Measurements from ENCODE around the gene AP4M1. TPM values are rescaled to one million over a fixed set of nuclear protein-coding genes. Genes with fewer than 3 reads are reported as not detected.
A peak's percentile ranks its signal among the peaks of the same experiment; 100 is the strongest.

The AP4M1 gene
- total and polyA plus RNA-seq, 9 of the 15 experiments (the other 6 are each of a cell fraction or from before 2014, with no cell fraction given), result 1.3 to 30.9 (median 14.1) TPM

- 0 out of 2 replicates have a peak, but pooled peaks have one; percentile 8 for TF ChIP-seq THAP7 (CRISPR knock-in tag; IDR thresholded peaks at IDR 0.05)
- TF ChIP-seq NFIC (IDR thresholded peaks at IDR 0.05), result peak; percentile 88
- TF ChIP-seq ETV5 (CRISPR knock-in tag; IDR thresholded peaks at IDR 0.05; ENCODE audit: low read depth), result 0 out of 2 replicates have a peak, but pooled peaks have one; percentile 71
- TF ChIP-seq ZNF740 (CRISPR knock-in tag; IDR thresholded peaks at IDR 0.05), result 0 out of 2 replicates have a peak, but pooled peaks have one; percentile 33
- no peak for TF ChIP-seq ZNF740 (tag; IDR thresholded peaks at IDR 0.05)
- no peak for TF ChIP-seq ZNF277 (CRISPR knock-in tag; IDR thresholded peaks at IDR 0.05; ENCODE audit: borderline replicate concordance)
- peak; percentile 64 for TF ChIP-seq ZNF589 (CRISPR knock-in tag; IDR thresholded peaks at IDR 0.05; ENCODE audit: low read depth)
- TF ChIP-seq ERF (CRISPR knock-in tag; IDR thresholded peaks at IDR 0.05), result peak; percentile 75; the same call in 1 of the 2 replicates
- peak in 1 of 2 experiments; percentile 5; a peak in 1 of 4 replicates for TF ChIP-seq HDAC1 (IDR thresholded peaks at IDR 0.05)
- 0 out of 2 replicates have a peak, but pooled peaks have one; percentile 46 for TF ChIP-seq CGGBP1 (CRISPR knock-in tag; IDR thresholded peaks at IDR 0.05)
- TF ChIP-seq TRIM28 (IDR thresholded peaks at IDR 0.05), result peak; percentile 13; the same call in 1 of the 2 replicates
- no peak; the same call in 1 of the 2 replicates for TF ChIP-seq STAT6 (CRISPR knock-in tag; IDR thresholded peaks at IDR 0.05)
- TF ChIP-seq SMARCE1 (IDR thresholded peaks at IDR 0.05), result peak; percentile 3; the same call in 1 of the 2 replicates
- no peak for TF ChIP-seq CTCF (IDR thresholded peaks at IDR 0.05 in 2 of 3, conservative IDR thresholded peaks at IDR 0.05 in 1 of 3; ENCODE audit: insufficient read depth in 2 of 3, low read depth in 1 of 3, low read length in 3 of 3)
- 0 out of 4 replicates have a peak, but pooled peaks of 1 of the 2 experiments have one; percentile 30 for TF ChIP-seq FOXA3 (CRISPR knock-in tag; conservative IDR thresholded peaks at IDR 0.05 in 1 of 2, IDR thresholded peaks at IDR 0.05 in 1 of 2)
- TF ChIP-seq ID3 (CRISPR knock-in tag; IDR thresholded peaks at IDR 0.05), result no peak
- TF ChIP-seq ID3 (tag; IDR thresholded peaks at IDR 0.05), result peak; percentile 62
- no peak for TF ChIP-seq SRSF1 (IDR thresholded peaks at IDR 0.05; ENCODE audit: low read depth, low read length)
Observed at GRCh38 chr7:100126239-100126930, 24.9 kb downstream of the AP4M1 start (continued).

Measured in K562 (cell line).